H1 (cell line): ENCODE measurements around the gene LHCGR. TPM values are rescaled to one million over a fixed set of nuclear protein-coding genes. Genes with fewer than 3 reads are reported as not detected.

Experiments used
- CTCF ChIA-PET: fragments of 300-600 bp; sonication (Branson Sonifier 250); formaldehyde crosslinking; loops from one replicate; lab custom pipeline; 2021; ENCODE audit not compliant: partially characterized antibody; lab: Charles Lee
- POLR2A ChIA-PET: fragments of 300-600 bp; sonication (Branson Sonifier 250); formaldehyde crosslinking; loops from one replicate; lab custom pipeline; 2021; ENCODE audit warnings: inconsistent platforms; ENCODE audit not compliant: partially characterized antibody; lab: Charles Lee
- DNase-seq, 2 experiments: peaks; one replicate each; pipeline versions ENCODE4 v3.0.0 to v3.0.0-alpha.2; 2010 to 2022; ENCODE audit warnings: low spot score in 2 of 2, low read depth in 1 of 2, mixed read lengths in 1 of 2
- FAIRE-seq: peaks from 2 replicates; lab custom pipeline; 2011; peaks lifted over from hg19 to GRCh38; lab: Jason Lieb, UNC
- H2AFZ ChIP-seq: 2 replicates; pipeline ENCODE4 v1.8.1; 2012; ENCODE audit warnings: low read length, inconsistent platforms
- H2AK5ac ChIP-seq: 2 replicates; pipeline ENCODE4 v1.6.1; 2013; ENCODE audit warnings: low read depth, low read length
- H2BK120ac ChIP-seq: replicated peaks from 2 replicates; pipeline ENCODE3; 2013; ENCODE audit warnings: low read depth, low read length, inconsistent platforms
- H2BK12ac ChIP-seq: 2 replicates; pipeline ENCODE4 v1.6.1; 2013; ENCODE audit warnings: low read depth, low read length
- H2BK15ac ChIP-seq: 2 replicates; pipeline ENCODE4 v1.6.1; 2013; ENCODE audit warnings: low read length
- H2BK20ac ChIP-seq: 2 replicates; pipeline ENCODE4 v1.6.1; 2013; ENCODE audit warnings: low read length
- H2BK5ac ChIP-seq: 2 replicates; pipeline ENCODE4 v1.6.1; 2013; ENCODE audit warnings: low read depth, low read length
- H3K14ac ChIP-seq: 2 replicates; pipeline ENCODE4 v1.6.1; 2013; ENCODE audit warnings: inconsistent platforms; ENCODE audit not compliant: insufficient read length
- H3K18ac ChIP-seq: 2 replicates; pipeline ENCODE4 v1.6.1; 2013; ENCODE audit warnings: low read length; ENCODE audit errors: extremely low read depth
- H3K23ac ChIP-seq: 2 replicates; pipeline ENCODE4 v1.6.1; 2013; ENCODE audit warnings: inconsistent platforms; ENCODE audit not compliant: insufficient read length
- H3K23me2 ChIP-seq: 2 replicates; pipeline ENCODE4 v1.6.1; 2013; ENCODE audit warnings: low read depth, low read length
- H3K27ac ChIP-seq: 2 replicates; pipeline ENCODE4 v1.6.1; 2011; ENCODE audit warnings: low read depth, low read length, inconsistent platforms
- H3K27me3 ChIP-seq, 4 experiments: replicated peaks in 1 of 4; 1 replicate in 1 of 4; 2 replicates in 3 of 4; pipeline versions ENCODE4 v1.6.1 to v1.8.1; 2011 to 2013; ENCODE audit warnings: low read length in 3 of 4, mild to moderate bottlenecking in 3 of 4, inconsistent platforms in 2 of 4, mixed read lengths in 2 of 4, moderate library complexity in 1 of 4; ENCODE audit not compliant: control insufficient read depth in 3 of 4, insufficient read depth in 3 of 4; ENCODE audit errors: extremely low read depth in 1 of 4
- H3K36me3 ChIP-seq, 4 experiments: 2 replicates each; pipeline versions ENCODE4 v1.6.1 to v1.8.1; 2011 to 2013; ENCODE audit warnings: mild to moderate bottlenecking in 4 of 4, low read length in 3 of 4, moderate library complexity in 2 of 4, control low read depth in 1 of 4, inconsistent platforms in 1 of 4; ENCODE audit not compliant: insufficient read depth in 4 of 4, control insufficient read depth in 2 of 4
- H3K4ac ChIP-seq: replicated peaks from 2 replicates; pipeline ENCODE3; 2013; ENCODE audit warnings: low read length, low read depth, mixed read lengths, inconsistent platforms; ENCODE audit not compliant: insufficient read length
- H3K4me1 ChIP-seq, 4 experiments: replicated peaks in 1 of 4; 1 replicate in 1 of 4; 2 replicates in 3 of 4; pipeline versions ENCODE4 v1.6.1 to v1.8.1; 2011 to 2013; ENCODE audit warnings: low read length in 3 of 4, inconsistent platforms in 2 of 4, mixed read lengths in 1 of 4; ENCODE audit not compliant: insufficient read depth in 4 of 4, control insufficient read depth in 3 of 4
- H3K4me2 ChIP-seq, 2 experiments: 2 replicates each; pipeline versions ENCODE4 v1.6.1 to v1.8.1; 2011 to 2013; ENCODE audit warnings: low read depth in 2 of 2, low read length in 2 of 2, control low read depth in 1 of 2, inconsistent platforms in 1 of 2, mild to moderate bottlenecking in 1 of 2; ENCODE audit not compliant: insufficient read depth in 1 of 2
- H3K4me3 ChIP-seq, 4 experiments: fragments of 200-600, 300-600 bp in 1 of 4; sonication (generic), shearing (Covaris generic), sonication (Bioruptor Twin) in 1 of 4; 2 replicates each; pipeline versions ENCODE4 v1.5.1 to v1.8.1; 2011 to 2016; ENCODE audit warnings: low read length in 4 of 4, low read depth in 3 of 4, control low read depth in 2 of 4, inconsistent platforms in 2 of 4, mild to moderate bottlenecking in 2 of 4, mixed read lengths in 1 of 4, moderate library complexity in 1 of 4; ENCODE audit not compliant: insufficient read depth in 2 of 4; ENCODE audit errors: extremely low read depth in 1 of 4
- H3K56ac ChIP-seq: replicated peaks from 2 replicates; pipeline ENCODE3; 2013; ENCODE audit warnings: low read depth, mild to moderate bottlenecking, mixed read lengths, low read length, inconsistent platforms; ENCODE audit not compliant: insufficient read length
- H3K79me1 ChIP-seq: 2 replicates; pipeline ENCODE4 v1.6.1; 2013; ENCODE audit warnings: low read depth, low read length, control low read depth
- H3K79me2 ChIP-seq, 2 experiments: 2 replicates each; pipeline versions ENCODE4 v1.6.1 to v1.8.1; 2012 to 2013; ENCODE audit warnings: low read length in 2 of 2, mild to moderate bottlenecking in 2 of 2, inconsistent platforms in 1 of 2; ENCODE audit not compliant: insufficient read depth in 2 of 2, control insufficient read depth in 1 of 2
- H3K9ac ChIP-seq, 4 experiments: replicated peaks in 1 of 4; 1 replicate in 1 of 4; 2 replicates in 3 of 4; pipeline versions ENCODE4 v1.6.1 to v1.8.1; 2011 to 2013; ENCODE audit warnings: low read depth in 3 of 4, low read length in 3 of 4, control low read depth in 2 of 4, mild to moderate bottlenecking in 2 of 4, moderate library complexity in 2 of 4, inconsistent platforms in 1 of 4; ENCODE audit errors: extremely low read depth in 1 of 4
- H3K9me3 ChIP-seq, 2 experiments: 2 replicates each; pipeline versions ENCODE4 v1.6.1 to v1.8.1; 2012 to 2013; ENCODE audit warnings: mild to moderate bottlenecking in 2 of 2, moderate library complexity in 2 of 2, control low read depth in 1 of 2, inconsistent platforms in 1 of 2, low read depth in 1 of 2, low read length in 1 of 2, mixed read lengths in 1 of 2; ENCODE audit not compliant: insufficient read depth in 2 of 2
- H4K20me1 ChIP-seq, 2 experiments: replicated peaks in 1 of 2; 2 replicates each; pipeline versions ENCODE3 to v1.8.1; 2011 to 2013; ENCODE audit warnings: inconsistent platforms in 2 of 2, low read length in 2 of 2, mild to moderate bottlenecking in 1 of 2; ENCODE audit not compliant: insufficient read depth in 2 of 2, control insufficient read depth in 1 of 2
- H4K5ac ChIP-seq: 2 replicates; pipeline ENCODE4 v1.6.1; 2013; ENCODE audit warnings: low read length, low read depth, mixed read lengths, inconsistent platforms; ENCODE audit not compliant: insufficient read length
- H4K8ac ChIP-seq: 2 replicates; pipeline ENCODE4 v1.8.0; 2013; ENCODE audit warnings: mild to moderate bottlenecking, moderate library complexity, low read length, inconsistent platforms; ENCODE audit not compliant: insufficient read depth; ENCODE audit errors: extremely low read depth
- H4K91ac ChIP-seq: replicated peaks from 2 replicates; pipeline ENCODE3; 2013; ENCODE audit warnings: low read length, mixed read lengths, inconsistent platforms; ENCODE audit not compliant: insufficient read length
- ATF2 ChIP-seq: IDR thresholded peaks from 2 replicates; pipeline ENCODE4 v1.6.1; 2012; ENCODE audit warnings: low read length, inconsistent platforms
- FOSL1 ChIP-seq: IDR thresholded peaks from 2 replicates; pipeline ENCODE4 v1.6.1; 2011; ENCODE audit warnings: mild to moderate bottlenecking, low read depth, low read length, moderate library complexity; ENCODE audit not compliant: insufficient read depth
- MAFK ChIP-seq: IDR thresholded peaks from 2 replicates; pipeline ENCODE4 v1.6.1; 2012; ENCODE audit warnings: low read depth, mild to moderate bottlenecking, improper control_type of control experiment, low read length
- RBBP5 ChIP-seq: IDR thresholded peaks from 2 replicates; pipeline ENCODE4 v1.7.1; 2012; ENCODE audit warnings: low read depth, mild to moderate bottlenecking, inconsistent platforms, low read length, moderate library complexity, borderline replicate concordance
- RNF2 ChIP-seq: fragments of 200-900, 300-1000 bp; sonication (generic); IDR thresholded peaks from 2 replicates; pipeline ENCODE4 v1.7.1; 2016; ENCODE audit warnings: borderline replicate concordance, low read depth, mild to moderate bottlenecking, antibody characterized with exemption, low read length; ENCODE audit not compliant: poor library complexity, severe bottlenecking; ENCODE audit errors: missing control alignments
- SIX5 ChIP-seq: IDR thresholded peaks from 2 replicates; pipeline ENCODE4 v1.6.1; 2011; ENCODE audit warnings: mild to moderate bottlenecking, low read depth, low read length
- SP4 ChIP-seq: IDR thresholded peaks from 2 replicates; pipeline ENCODE4 v1.6.1; 2012; ENCODE audit warnings: low read length, inconsistent platforms
- SUZ12 ChIP-seq: fragments of 200-600 bp; sonication (generic); IDR thresholded peaks from 2 replicates; pipeline ENCODE4 v1.6.1; 2012; ENCODE audit warnings: mild to moderate bottlenecking, inconsistent platforms, low read length, moderate library complexity, mixed read lengths
- TEAD4 ChIP-seq: IDR thresholded peaks from 2 replicates; pipeline ENCODE4 v1.6.1; 2012; ENCODE audit warnings: low read depth, low read length, inconsistent platforms, mixed read lengths
- WGBS, 2 experiments: shearing (Covaris generic) in 1 of 2; methylation state at CpG; one replicate each; pipeline versions ENCODE4 v1.1.6 to v1.1.7; 2013 to 2015; ENCODE audit warnings: low lambda C conversion rate in 2 of 2, mixed read lengths in 2 of 2, inconsistent platforms in 1 of 2, low coverage in 1 of 2, missing lambda C conversion rate in 1 of 2; ENCODE audit not compliant: insufficient replicate concordance in 2 of 2, insufficient coverage in 1 of 2, insufficient read length in 1 of 2; ENCODE audit errors: extremely low coverage in 1 of 2, missing lambda C conversion rate in 1 of 2; 5-methylcytosine and 5-hydroxymethylcytosine counted together
- polyA plus RNA-seq, 7 experiments: library from polyadenylated mRNA; depleted of rRNA in 3 of 7; stranded (reverse) in 5 of 7; unstranded in 2 of 7; fragments of >200 nt in 5 of 7; fragments of 200-250 nt in 2 of 7; gene quantifications; 1 replicate in 5 of 7; 2 replicates in 1 of 7; 4 replicates in 1 of 7; pipeline versions ENCODE4 v1.2.1 to v1.2.3, GENCODE V29; 2011 to 2013; ENCODE audit warnings: missing spikeins in 2 of 7, mixed read lengths in 2 of 7
- total RNA-seq: library from RNA; stranded (reverse); fragmentation: NEBNext Ultra II Directional; extraction: Animal tissue kit (Norgen Biotek cat#: 25700); gene quantifications from 2 replicates; pipeline ENCODE4 v1.2.1, GENCODE V29; 2021

LHCGR gene
- total and polyA plus RNA-seq, 2 of the 8 experiments (the other 6 are each of a cell fraction or from before 2014, with no cell fraction given) = 0.30 to 0.73 TPM

DNA sequence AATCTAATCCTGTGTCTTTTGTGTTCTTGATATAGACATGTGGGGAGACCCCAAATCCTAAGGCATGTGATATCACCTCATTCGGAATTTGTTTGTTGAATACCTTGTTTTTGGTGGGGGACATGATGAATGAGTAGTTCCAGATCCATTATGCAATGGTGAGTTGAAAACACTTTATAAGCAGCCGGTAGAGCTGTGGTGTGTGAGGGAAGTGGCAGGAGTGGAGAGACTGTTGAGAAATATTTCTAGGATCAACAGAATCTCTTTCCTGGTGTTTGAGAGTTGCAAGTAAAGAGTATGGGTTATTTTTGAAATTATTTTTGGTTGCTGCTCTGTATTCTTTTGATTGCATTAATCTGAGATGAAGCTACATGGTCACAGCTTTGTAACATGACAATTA is 34.4 kb downstream of the LHCGR start:
- TF ChIP-seq MAFK (no peak), TEAD4 (no peak), RNF2 (no peak), RBBP5 (no peak), SIX5 (no peak), FOSL1 (no peak), SUZ12 (no peak), ATF2 (no peak), SP4 (no peak)
- Histone ChIP-seq H2BK20ac (no peak overlapping the region), H4K20me1 (no peaks in the 10 kb centered on the region), H3K23ac (no peak overlapping the region), H3K4me1 (peaks cover 0 to 5% (median 1%) of the 10 kb centered on the region in 4 experiments; a peak in 2 of 7 replicates), H4K8ac (no peak overlapping the region), H2BK15ac (no peak overlapping the region), H3K14ac (no peak overlapping the region), H3K23me2 (no peaks in the 10 kb centered on the region), H2BK5ac (no peak overlapping the region), H3K4me2 (no peak overlapping the region), H3K79me1 (no peaks in the 10 kb centered on the region), H3K4ac (no peak overlapping the region), H2AFZ (no peak overlapping the region), H4K91ac (no peak overlapping the region), H3K4me3 (no peak overlapping the region), H3K36me3 (no peaks in the 10 kb centered on the region), H4K5ac (no peak overlapping the region), H3K56ac (no peak overlapping the region), H3K27ac (no peak overlapping the region), H3K9me3 (no peaks in the 10 kb centered on the region), H3K27me3 (no peaks in the 10 kb centered on the region), H2AK5ac (no peak overlapping the region), H3K18ac (no peak overlapping the region), H3K79me2 (no peaks in the 10 kb centered on the region), H2BK12ac (no peak overlapping the region), H2BK120ac (no peak overlapping the region), H3K9ac (no peak overlapping the region)
- DNase-seq (no peak), FAIRE-seq (no peak)
- ChIA-PET CTCF (interaction anchor here (0.8 to 1.1 kb wide), 2 partner anchors 121 to 340 kb away, joined by 3 read pairs; no protein-coding TSS in a partner anchor), POLR2A (no interaction called here)
- 97% methylated on average over 2 of the region's 2 CpGs; no CpG with 5 or more reads in 1 of the 2 experiments for WGBS, 2 experiments
